Putamen (tissue), 1 donor: ENCODE data around the gene LRSAM1.

Experiments
- DNase-seq: peaks from one replicate; pipeline ENCODE4 v3.0.0-alpha.2; 2016; ENCODE audit warnings: low spot score

LRSAM1 gene

DNA sequence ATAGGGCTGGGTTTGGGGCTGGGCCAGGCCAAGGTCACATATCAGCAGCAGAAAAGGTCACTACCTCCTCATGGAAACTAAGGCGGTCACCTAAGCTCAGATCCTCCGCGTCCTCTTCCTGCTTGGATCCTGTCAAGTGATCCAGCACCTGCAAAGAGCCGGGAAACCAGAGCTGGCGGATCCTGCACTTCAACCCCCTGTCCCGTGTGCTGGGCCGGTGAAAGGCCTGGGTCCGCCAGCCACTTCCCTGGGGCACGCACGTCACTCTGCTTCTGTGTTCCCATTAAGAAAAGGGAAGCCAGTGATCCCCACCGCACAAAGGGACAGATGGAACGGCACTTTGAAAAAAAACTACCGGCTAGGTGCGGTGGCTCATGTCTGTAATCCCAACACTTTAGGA, 99.4 kb downstream of the LRSAM1 start:
- DNase-seq: no peak
